Stimulated activated CD8-positive, alpha-beta memory T cell treated with anti-CD3 and anti-CD28 coated beads, Interleukin-2, amount 100 ng/mL, for 48 hours (primary cell): ENCODE data around the gene NLRP6.
"Not testable (repeated sequence)": the region's sequence is repeated elsewhere in the genome, so short reads cannot be mapped to it uniquely, and the experiment has no call there.

ENCODE experiments used
- DNase-seq, 2 donors: peaks; one replicate each; pipeline ENCODE4 v3.0.0-alpha.2; 2020; ENCODE audit warnings: low read depth in 2 of 2

The NLRP6 gene

DNA sequence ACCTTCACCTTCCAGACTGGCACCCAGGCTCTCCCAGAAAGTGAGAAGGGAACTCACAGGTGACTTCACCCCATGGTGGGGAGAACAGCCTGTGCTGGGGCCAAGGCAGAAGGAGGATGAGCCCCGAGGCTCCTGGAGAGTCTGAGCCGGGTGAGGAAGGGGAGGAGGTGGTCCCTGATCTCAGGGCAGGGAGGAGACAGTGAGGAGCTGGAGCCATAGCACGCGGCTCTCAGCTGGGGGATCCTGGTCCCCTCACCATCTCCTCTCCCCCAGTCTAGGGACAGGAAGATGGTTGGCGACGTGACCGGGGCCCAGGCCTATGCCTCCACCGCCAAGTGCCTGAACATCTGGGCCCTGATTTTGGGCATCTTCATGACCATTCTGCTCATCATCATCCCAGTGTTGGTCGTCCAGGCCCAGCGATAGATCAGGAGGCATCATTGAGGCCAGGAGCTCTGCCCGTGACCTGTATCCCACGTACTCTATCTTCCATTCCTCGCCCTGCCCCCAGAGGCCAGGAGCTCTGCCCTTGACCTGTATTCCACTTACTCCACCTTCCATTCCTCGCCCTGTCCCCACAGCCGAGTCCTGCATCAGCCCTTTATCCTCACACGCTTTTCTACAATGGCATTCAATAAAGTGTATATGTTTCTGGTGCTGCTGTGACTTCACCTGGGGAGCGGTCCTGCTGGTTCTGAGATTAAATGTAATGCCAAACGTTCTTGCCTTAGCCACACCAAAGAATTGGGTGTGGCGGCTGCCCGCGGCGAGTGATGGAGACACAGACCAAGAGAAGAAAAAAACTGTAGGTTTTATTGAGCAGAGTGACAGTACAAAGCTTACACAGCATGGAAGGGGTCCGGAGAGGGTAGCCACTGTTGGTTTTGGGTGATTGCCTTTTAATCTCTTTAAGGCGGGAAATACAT is 30.8 kb downstream of the NLRP6 start:
- DNase-seq: not testable (repeated sequence)

DNA sequence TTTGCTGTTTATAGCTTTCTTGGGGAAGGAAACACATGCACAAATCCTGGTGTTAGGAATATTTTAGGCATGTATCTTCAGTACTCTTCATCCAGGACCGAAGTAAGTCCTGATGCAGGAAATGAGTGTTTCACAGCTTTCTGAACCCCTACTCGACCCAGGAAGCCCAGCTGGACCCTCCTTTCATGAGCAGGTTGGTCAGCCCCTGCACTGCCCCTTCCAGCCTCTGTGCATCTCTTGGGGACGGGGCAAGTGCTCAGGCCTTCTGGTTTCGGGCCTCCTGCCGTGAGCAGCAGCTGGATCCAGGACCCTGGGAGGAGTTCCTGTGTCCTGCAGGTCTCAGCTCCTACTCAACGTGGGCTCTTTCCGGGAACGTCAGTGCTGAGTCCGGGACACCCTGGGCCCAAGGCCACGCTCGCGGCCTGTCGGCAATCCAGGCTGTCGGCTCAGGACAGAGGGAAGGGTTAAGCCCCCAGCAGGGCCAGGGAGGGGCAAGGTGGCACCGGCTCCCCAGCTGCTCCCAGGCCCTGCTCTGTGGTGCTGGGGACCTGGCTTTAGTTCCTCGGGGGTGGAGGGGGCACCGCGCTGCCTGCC is 31.9 kb downstream of the NLRP6 start:
- DNase-seq: not testable (repeated sequence)

DNA sequence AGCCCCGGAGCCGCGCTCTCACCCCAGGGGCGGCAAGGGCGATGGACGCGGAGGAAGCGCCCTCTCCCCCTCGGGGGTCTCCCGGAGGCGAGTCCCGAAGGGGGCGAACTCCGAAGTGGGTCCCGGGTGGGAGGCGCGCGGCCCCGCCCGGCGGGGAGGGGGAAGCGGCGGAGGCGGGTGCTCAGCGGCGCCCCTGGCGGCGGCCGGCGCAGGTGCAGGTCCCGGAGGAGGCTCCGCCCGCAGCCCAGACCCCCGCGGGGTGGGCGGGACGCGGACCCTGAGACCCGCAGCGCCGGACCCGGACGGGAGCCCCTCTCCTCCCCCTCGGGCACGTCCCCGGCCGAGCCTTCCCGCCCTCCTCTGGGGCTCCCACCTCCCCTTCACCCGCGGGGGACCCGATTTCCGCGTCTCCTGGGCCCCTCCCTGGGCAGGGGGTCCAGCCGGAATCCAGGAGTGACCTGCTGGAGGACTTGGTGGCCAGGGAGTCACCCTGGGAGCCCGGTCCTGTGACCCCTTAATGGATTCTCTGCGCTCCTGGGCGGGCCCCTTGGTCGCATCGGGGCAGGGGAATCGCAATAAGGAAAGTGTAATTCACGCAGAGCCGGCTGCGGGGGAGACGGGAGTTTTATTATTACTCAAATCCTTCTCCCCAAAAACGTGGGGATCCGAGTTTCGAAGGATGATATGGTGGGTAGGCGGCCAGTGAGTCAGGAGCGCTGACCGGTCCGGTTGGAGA is 33.0 kb downstream of the NLRP6 start:
- DNase-seq: not testable (repeated sequence)

DNA sequence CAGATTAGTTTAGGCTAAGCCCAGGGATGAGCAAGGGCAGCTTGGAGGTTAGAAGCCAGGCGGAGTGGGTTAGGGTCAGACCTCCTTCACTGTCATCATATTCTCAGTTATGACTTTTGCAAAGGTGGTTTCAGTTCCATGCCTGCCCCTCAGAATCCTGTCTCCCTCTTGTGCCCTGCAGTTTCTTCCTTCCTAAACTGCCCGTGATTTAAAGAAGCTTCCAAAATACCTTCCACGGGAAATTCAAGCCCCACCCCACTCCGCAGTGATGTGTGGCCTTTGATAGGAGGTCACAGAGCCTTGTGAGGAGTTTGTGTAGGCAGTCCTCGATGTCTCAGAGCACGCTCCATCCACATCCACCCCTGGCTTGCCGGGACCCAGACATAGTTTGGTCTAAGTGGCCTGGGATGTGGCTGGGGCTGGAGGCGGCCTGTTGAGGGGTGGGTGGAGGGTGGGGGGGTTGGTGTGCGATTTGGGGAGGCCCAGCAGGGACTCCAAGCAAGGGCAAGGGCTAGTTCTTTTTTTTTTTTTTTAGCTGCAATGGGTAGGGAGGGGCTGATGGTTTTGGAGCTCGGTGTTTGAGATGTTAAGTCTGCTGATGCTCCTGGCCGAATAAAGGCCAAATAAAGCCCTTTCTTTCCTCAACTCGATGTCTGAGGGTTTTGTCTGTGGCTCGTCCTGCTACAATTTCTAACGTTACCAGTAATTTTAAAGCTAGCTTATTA is 34.0 kb downstream of the NLRP6 start:
- no peak for DNase-seq

DNA sequence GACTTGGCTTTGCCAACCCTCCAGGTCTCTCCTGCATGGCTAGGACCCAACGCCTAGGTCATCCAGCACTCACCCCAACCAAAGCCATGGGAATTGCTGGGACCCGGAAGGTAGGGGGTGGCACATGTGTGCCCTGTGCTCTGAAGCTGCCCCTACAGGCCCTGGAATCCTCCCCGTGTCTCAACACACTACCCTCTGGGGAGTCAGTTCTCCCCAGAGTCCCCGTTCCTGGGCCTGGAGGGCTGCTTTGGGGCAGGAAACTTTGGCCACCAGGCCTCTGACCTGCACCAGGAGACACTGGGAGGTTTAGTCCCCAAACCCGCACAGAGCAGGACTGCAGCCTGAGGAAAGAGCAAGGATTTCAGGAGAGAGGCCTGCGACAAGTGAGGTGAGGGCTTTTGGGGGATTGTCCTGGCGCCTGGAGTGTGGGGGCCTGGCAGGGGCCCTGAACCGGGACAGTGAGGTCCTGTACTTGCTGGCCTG is 35.1 kb downstream of the NLRP6 start:
- no peak for DNase-seq

DNA sequence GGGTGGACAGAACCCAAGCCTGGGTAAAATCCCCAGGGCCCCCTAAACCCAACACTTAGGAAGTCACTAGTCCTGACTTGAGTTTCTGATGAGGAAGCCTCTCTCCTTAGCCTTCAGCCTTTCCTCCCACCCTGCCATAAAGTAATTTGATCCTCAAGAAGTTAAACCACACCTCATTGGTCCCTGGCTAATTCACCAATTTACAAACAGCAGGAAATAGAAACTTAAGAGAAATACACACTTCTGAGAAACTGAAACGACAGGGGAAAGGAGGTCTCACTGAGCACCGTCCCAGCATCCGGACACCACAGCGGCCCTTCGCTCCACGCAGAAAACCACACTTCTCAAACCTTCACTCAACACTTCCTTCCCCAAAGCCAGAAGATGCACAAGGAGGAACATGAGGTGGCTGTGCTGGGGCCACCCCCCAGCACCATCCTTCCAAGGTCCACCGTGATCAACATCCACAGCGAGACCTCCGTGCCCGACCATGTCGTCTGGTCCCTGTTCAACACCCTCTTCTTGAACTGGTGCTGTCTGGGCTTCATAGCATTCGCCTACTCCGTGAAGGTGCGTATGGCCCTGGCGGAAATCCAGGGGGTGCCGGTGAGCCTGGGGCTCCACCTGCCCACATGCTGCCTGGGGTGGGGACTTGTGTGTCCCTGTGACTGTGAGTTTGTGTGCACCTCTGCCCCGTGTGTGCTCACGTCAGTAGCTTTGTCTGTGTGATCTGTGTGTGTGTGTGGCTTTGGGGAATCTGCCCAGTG is 35.8 kb downstream of the NLRP6 start, which contains the start of gene IFITM1:
Gene IFITM1, plus strand, starts transcription at position 254 of the 767 bp plus-strand sequence. Its CDS starts 131 bp downstream, at position 385.
- DNase-seq: no peak

DNA sequence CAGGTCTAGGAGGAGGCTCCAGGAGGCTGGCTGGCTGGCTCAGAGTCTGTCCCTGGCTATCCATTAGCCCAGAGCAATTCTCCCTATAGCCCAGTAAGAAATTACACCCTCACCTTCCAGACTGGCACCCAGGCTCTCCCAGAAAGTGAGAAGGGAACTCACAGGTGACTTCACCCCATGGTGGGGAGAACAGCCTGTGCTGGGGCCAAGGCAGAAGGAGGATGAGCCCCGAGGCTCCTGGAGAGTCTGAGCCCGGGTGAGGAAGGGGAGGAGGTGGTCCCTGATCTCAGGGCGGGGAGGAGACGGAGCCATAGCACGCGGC is 36.3 kb downstream of the NLRP6 start:
- DNase-seq: not testable (repeated sequence)

DNA sequence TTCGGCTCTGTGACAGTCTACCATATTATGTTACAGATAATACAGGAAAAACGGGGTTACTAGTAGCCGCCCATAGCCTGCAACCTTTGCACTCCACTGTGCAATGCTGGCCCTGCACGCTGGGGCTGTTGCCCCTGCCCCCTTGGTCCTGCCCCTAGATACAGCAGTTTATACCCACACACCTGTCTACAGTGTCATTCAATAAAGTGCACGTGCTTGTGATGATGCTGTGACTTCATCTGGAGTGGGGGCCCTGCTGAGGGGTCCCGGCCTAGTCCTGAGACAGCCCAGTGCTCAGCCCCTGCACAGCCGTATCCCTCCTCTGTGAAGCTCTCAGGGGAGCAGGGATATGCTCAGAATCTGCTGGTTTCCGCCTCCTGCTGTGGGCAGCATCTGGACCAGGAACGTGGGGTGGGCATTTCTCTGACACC is 36.9 kb downstream of the NLRP6 start:
- no peak for DNase-seq

DNA sequence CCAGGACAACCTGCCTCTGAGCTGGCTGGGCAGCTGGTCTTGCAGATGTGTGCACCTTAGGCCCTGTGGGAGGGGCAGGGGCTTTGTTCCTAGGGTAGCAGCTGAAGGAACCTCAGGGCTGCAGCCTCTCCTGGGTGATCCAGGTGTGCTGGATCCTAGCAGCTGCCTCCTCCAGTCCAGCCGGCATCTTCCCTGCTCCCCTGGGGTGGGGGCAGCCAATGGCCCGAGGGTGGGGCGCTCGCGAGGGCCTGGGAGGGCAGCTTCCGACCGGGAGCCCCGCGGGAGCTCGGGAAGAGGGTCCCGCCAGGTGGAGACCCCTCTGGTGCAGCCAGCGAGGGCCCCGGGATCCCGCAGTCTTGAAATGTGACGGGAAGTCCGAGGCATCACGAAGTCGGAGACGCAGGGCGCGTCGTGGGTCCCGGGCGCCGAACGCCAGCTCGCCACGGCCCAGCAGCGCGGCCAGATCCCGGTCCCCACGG is 37.3 kb downstream of the NLRP6 start:
- no peak for DNase-seq

DNA sequence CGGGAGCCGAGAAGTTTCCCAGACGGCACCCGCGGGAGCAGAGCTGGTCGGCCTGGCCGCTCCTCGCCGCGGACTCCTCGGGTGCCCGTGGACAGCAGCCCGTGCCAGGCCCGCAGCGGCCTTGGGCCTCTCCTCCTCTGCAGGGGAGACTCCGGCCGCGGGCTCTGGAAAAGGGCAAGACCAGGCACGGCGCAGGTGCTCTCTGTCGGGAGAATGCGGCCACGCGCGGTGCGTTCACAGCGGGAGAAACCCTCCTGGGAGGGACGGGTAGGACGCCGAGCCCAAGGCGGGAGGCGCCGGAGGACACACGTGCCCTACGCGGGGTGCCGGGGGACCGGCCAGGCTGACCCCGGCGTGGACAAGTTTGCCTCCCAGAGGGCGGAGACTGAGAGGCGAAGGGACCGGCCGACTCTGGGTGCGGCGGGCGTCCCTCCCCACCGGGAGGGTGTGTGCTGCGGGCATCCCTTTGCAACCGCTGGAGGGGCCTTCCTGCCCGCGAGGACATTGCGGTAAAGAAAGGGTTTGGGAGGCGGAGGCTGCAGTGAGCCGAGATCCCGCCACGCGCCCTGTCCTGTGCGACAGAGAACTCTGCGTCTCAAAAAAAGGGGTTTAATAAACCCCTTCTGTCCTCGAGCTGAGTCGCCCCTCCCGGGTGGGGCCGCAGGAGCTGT is 38.0 kb downstream of the NLRP6 start:
- no peak for DNase-seq

DNA sequence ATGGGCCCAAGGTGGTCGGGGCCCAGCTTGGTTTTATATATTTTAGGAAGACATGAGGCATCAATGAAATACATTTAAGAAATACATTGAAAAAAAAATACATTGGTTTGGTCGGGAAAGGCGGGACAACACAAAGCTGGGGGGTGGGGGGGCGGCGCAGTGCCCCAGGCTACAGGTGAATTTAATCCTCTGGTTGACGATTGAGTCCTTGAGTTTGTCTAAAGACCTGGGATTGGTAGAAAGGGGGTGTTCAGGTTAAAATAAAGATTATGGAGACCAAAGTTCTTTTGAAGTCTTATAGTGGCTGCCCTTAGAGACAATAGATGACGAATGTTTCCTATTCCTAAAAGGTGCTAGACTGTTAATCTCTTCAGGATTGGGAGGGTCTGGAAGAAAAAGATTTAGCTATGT is 38.7 kb downstream of the NLRP6 start:
- DNase-seq: no peak

DNA sequence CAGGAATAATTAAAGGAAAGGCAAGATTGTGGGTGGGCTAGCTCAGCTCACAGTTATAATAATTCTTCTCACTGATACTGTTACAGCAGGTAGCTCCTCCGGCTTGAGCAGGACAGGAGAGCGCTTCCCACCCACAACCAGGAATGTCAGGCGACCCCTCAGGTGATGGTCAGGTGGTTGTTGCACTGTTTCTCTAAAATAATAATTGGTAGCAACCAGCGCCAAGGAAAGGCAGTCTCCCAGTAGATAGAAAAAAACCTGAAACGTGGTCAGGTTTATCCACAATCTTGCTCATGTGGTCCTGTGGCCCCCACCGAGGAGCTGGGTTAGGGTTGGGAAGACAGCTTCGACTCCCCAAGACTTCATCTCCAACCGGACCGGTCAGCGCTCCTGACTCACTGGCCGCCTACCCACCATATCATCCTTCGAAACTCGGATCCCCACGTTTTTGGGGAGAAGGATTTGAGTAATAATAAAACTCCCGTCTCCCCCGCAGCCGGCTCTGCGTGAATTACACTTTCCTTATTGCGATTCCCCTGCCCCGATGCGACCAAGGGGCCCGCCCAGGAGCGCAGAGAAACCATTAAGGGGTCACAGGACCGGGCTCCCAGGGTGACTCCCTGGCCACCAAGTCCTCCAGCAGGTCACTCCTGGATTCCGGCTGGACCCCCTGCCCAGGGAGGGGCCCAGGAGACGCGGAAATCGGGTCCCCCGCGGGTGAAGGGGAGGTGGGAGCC is 39.6 kb downstream of the NLRP6 start:
- not testable (repeated sequence) for DNase-seq

DNA sequence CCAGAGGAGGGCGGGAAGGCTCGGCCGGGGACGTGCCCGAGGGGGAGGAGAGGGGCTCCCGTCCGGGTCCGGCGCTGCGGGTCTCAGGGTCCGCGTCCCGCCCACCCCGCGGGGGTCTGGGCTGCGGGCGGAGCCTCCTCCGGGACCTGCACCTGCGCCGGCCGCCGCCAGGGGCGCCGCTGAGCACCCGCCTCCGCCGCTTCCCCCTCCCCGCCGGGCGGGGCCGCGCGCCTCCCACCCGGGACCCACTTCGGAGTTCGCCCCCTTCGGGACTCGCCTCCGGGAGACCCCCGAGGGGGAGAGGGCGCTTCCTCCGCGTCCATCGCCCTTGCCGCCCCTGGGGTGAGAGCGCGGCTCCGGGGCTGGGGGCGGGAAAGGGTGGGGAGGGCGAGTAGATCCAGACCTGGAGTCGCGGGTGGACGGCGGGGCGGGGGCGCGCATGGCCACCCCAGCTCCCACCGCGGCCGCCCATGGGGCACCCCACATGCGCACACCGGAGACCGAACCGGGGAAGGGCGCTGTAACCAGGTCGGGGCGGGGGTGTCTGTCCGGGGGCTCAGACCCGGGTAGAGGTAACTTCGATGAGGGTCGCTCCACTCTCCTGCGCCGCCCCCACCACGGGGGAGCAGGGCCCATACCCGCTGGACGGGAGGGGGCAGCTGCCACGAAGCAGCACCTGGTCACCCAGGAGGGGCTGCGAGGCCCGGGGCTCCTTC is 40.4 kb downstream of the NLRP6 start:
- not testable (repeated sequence) for DNase-seq

DNA sequence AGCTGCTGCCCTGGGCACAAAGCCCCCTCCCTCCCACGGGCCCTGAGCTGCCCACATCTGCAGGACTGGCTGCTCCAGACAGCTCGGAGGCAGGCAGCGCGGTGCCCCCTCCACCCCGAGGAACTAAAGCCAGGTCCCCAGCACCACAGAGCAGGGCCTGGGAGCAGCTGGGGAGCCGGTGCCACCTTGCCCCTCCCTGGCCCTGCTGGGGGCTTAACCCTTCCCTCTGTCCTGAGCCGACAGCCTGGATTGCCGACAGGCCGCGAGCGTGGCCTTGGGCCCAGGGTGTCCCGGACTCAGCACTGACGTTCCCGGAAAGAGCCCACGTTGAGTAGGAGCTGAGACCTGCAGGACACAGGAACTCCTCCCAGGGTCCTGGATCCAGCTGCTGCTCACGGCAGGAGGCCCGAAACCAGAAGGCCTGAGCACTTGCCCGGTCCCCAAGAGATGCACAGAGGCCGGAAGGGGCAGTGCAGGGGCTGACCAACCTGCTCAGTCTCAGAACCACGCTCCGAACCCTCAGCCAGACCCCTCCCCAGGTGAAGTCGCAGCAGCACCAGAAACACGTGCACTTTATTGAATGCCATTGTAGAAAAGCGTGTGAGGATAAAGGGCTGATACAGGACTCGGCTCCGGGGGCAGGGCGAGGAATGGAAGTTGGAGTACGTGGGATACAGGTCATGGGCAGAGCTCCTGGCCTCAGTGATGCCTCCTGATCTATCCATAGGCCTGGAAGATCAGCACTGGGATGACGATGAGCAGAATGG is 41.1 kb downstream of the NLRP6 start:
- DNase-seq: not testable (repeated sequence)

DNA sequence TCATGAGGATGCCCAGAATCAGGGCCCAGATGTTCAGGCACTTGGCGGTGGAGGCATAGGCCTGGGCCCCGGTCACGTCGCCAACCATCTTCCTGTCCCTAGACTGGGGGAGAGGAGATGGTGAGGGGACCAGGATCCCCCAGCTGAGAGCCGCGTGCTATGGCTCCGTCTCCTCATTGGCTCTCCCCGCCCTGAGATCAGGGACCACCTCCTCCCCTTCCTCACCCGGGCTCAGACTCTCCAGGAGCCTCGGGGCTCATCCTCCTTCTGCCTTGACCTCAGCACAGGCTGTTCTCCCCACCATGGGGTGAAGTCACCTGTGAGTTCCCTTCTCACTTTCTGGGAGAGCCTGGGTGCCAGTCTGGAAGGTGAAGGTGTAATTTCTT is 41.7 kb downstream of the NLRP6 start:
- DNase-seq: not testable (repeated sequence)

DNA sequence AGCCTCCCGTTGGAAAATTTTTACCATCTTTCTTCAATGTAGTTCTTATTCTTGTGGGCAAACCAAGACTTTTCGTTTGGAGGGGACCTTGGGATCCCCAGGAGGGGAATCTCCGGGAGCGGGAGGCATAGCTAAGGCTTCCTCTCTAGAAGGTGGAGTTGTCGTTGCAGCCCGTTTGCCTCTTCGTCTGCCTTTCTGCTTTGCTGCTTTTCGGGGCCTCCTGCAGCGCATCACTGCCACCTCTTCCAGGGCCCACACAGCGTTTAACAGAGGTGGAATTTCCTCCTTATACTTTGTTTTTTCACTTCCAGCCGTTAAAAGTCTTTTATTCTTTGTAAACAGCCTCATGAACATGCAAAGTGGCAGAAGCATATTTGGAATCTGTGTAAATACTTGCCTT is 45.9 kb downstream of the NLRP6 start:
- DNase-seq: no peak

DNA sequence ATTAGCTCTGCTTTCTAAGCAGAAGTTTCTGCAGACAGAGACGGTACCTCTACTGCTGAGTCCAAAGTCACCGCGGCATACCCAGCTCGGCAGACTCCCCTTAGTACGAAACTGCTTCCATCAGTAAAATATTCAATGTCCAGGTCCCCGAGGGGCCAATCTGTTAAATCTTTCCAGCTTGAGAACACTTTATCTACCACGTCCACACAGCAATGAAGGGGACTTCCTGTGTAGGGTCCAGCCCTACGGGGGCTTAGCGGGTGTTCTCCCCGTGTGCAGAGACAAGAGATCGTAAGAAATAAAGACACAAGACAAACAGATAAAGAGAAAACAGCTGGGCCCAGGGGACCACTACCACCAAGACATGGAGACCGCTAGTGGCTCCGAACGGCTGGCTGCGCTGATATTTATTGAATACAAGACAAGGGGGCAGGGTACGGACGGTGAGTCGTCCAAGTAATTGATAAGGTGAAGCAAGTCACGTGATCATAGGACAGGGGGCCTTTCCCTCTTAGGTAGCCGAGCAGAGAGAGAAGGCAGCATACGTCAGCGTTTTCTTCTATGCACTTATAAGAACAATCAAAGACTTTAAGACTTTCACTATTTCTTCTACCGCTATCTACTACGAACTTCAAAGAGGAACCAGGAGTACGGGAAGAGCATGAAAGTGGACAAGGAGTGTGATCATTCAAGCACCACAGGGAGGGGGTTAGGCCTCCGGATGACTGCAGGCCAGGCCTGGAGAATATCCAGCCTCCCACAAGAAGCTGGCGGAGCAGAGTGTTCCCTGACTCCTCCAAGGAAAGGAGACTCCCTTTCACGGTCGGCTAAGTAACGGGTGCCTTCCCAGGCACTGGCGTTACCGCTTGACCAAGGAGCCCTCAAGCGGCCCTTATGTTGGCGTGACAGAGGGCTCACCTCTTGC is 46.6 kb downstream of the NLRP6 start:
- DNase-seq: not testable (repeated sequence)
